Measurements from ENCODE around the gene CLEC10A.

The CLEC10A gene

DNA sequence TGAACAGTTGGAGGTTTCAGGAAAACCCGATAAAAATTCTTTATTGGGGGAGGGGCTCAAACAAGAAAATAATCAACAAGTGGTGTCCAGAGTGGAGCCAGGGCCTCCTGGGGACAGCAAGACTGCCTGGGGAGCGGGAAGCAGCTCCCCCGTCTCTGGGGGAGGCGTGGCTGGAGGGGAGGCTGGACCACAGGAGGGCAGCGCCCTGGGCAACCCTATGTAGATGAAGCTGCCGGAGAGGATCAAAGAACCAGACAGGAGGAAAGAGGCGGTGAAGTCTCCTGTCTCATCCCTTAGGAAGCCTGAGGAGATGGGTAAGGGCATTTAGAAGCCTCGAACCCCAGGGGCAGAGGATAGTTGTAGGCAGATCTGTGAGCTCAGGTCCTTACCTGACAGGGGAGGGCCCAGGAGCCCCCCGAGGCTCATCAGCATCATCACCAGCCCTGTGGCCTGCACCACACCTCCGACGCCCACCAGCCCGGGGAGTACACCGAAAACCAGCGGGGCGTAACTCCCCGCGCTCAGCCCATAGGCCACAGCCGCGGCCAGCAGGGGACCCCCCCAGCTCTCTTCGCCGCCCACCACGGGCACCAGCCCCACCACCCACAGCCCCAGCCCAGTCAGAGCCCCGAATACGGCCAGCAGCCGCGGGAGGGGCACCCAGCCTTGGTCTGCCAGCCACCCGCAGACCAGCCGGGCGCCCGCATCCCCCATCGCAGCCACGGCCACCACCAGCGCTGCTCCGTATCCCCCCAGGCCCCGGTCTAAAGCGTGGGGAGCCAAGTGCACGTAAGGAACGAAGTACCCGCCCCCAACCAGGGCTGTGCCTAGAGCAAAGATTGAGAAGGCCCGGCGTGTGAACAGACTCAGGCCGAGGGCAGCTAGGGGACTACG lies 38.2 kb downstream of the CLEC10A start:
- no peaks in the 10 kb centered on the region for H3K9me3 Mint-ChIP-seq
- peaks cover 4% of the 10 kb centered on the region for H3K36me3 Mint-ChIP-seq (ENCODE audit: insufficient read depth)
- peak overlapping the region; percentile 82 for H3K4me3 Mint-ChIP-seq
- DNase-seq (ENCODE audit: low spot score in 2 of 2) (peak in 1 of 2 donors; percentile 28), ATAC-seq (replicated peaks; ENCODE audit: extremely low read depth, poor library complexity, severe bottlenecking) (peak; percentile 35)
- no peaks in the 10 kb centered on the region for H3K27me3 Mint-ChIP-seq
- H3K27ac Mint-ChIP-seq (ENCODE audit: low read depth) = peak overlapping the region; percentile 94
- H3K4me1 Mint-ChIP-seq = peaks cover 47% of the 10 kb centered on the region

DNA sequence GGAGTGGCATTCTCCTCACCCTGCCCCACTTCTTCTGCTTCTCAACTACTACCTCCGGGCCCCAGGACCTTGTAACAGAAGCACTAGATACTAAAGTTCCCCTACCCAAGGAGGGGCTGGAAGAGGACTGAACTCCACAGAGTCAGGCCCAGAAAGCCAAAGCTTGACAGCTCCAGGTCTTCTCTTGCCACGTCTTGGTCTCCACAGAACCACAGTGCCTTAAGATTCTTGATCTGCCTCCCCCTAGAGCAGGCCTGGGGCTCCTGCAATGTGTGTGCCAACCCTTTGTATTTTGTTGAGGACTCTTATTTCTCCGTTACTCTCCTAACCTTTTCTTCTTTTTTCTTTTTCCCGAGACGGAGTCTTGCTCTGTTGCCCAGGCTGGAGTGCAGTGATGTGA lies 40.2 kb downstream of the CLEC10A start:
- no peaks in the 10 kb centered on the region for H3K9me3 Mint-ChIP-seq
- H3K27me3 Mint-ChIP-seq = no peaks in the 10 kb centered on the region
- no peak overlapping the region for H3K27ac Mint-ChIP-seq (ENCODE audit: low read depth)
- H3K36me3 Mint-ChIP-seq (ENCODE audit: insufficient read depth) = peaks cover 8% of the 10 kb centered on the region
- ATAC-seq (replicated peaks; ENCODE audit: extremely low read depth, poor library complexity, severe bottlenecking) (no peak), DNase-seq (ENCODE audit: low spot score in 2 of 2) (no peak)
- H3K4me3 Mint-ChIP-seq = no peak overlapping the region
- peaks cover 54% of the 10 kb centered on the region for H3K4me1 Mint-ChIP-seq

DNA sequence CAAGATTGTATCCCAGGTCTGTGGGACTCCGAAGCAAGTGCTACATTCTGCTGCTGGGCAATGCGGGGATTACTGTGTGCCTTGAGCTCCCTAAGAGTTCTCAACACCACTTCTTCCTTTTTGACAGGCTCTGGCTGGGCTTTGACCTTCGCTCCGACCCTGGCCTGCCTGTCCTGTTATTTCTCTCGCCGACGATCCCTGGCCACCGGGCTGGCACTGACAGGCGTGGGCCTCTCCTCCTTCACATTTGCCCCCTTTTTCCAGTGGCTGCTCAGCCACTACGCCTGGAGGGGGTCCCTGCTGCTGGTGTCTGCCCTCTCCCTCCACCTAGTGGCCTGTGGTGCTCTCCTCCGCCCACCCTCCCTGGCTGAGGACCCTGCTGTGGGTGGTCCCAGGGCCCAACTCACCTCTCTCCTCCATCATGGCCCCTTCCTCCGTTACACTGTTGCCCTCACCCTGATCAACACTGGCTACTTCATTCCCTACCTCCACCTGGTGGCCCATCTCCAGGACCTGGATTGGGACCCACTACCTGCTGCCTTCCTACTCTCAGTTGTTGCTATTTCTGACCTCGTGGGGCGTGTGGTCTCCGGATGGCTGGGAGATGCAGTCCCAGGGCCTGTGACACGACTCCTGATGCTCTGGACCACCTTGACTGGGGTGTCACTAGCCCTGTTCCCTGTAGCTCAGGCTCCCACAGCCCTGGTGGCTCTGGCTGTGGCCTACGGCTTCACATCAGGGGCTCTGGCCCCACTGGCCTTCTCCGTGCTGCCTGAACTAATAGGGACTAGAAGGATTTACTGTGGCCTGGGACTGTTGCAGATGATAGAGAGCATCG lies 41.8 kb downstream of the CLEC10A start:
- no peaks in the 10 kb centered on the region for H3K27me3 Mint-ChIP-seq
- no peak overlapping the region for H3K27ac Mint-ChIP-seq (ENCODE audit: low read depth)
- H3K4me3 Mint-ChIP-seq = peak overlapping the region; percentile 22
- H3K36me3 Mint-ChIP-seq (ENCODE audit: insufficient read depth) = peaks cover 8% of the 10 kb centered on the region
- peaks cover 64% of the 10 kb centered on the region for H3K4me1 Mint-ChIP-seq
- ATAC-seq (replicated peaks; ENCODE audit: extremely low read depth, poor library complexity, severe bottlenecking) (no peak), DNase-seq (ENCODE audit: low spot score in 2 of 2) (no peak)
- H3K9me3 Mint-ChIP-seq = no peaks in the 10 kb centered on the region

DNA sequence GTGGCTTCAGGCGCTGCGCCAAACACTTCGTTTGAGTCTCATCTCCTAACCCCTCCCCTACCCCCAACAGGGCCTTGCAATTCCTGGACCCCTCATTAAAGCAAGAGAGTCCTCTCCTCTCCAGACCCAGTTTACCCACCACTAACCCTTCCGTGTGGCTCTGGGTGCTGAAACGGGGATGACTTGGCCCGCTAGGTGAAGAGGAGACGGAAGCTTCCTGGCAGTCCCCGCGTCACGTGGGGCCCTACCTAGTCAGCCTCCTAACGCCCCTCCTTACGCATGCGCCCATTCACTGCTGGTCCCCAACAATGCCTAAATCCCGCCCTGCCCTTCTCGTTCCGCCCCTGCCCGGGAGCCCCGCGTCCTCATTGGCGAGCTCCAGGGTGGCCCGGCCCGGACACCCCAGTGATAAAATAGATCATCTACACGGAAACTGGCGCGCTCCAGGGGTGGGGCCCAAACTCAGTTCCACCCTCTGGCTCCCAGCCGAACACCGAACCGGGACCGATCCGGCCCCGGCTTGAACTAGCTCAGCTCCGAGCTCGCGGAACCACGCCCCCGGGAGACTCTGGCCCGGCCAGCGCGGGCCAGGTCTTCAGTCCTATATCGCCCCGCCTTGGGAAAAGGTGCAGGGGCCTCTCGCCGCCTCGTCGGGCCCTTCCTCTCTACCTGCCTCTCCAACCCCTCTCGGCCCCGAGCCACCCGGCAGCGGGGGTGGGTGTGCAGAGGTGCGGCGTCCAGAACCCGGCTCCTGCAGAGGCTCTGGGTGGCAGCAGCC lies 44.3 kb downstream of the CLEC10A start, which contains the start of gene SLC16A13:
Gene SLC16A13, plus strand, starts transcription at position 425 of the 778 bp plus-strand sequence. CDS start 368 bp downstream, outside the sequence.
- peaks cover 6% of the 10 kb centered on the region for H3K36me3 Mint-ChIP-seq (ENCODE audit: insufficient read depth)
- peak within 1 kb of the TSS; percentile 94 for H3K27ac Mint-ChIP-seq (ENCODE audit: low read depth)
- DNase-seq (ENCODE audit: low spot score in 2 of 2) (peak; percentile 94 to 97), ATAC-seq (replicated peaks; ENCODE audit: extremely low read depth, poor library complexity, severe bottlenecking) (peak; percentile 92)
- H3K27me3 Mint-ChIP-seq = no peaks in the 10 kb centered on the region
- H3K4me1 Mint-ChIP-seq = peaks cover 59% of the 10 kb centered on the region
- peak within 1 kb of the TSS; percentile 91 for H3K4me3 Mint-ChIP-seq
- H3K9me3 Mint-ChIP-seq = no peaks in the 10 kb centered on the region

DNA sequence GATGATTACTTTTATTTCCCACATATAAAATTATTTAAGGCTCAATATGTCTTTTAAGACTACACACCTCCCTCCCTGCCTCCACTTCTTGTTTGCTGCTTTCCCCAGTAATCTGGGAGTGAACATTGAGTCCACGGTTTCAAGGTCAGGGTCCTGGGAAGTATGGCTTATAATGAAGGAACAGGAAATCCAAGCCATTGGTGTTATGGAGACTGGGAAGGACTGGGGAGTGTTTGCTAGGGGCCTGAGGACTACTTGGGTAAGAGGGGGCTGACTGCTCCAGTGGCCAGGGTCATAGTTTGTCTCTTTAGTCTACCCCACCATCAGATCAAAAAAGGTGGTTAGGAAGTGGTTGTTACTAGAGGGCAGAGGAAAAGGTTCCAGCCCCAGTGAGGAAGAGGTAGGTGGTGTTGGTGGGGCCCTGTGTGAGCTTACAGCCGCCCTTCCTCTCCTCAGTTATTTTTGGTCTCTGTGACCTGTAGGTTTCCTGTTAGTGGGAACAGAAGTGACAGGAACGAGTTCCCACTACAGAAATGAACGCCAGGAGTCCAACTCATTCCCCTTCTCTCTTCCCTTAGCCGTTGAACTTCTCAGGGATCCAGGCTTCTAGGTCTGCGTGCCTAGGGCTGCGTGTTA lies 45.0 kb downstream of the CLEC10A start:
- Mint-ChIP-seq H3K27me3 (no peaks in the 10 kb centered on the region), H3K9me3 (no peaks in the 10 kb centered on the region), H3K36me3 (ENCODE audit: insufficient read depth) (peaks cover 6% of the 10 kb centered on the region), H3K4me1 (peaks cover 66% of the 10 kb centered on the region), H3K4me3 (peak overlapping the region; percentile 91), H3K27ac (ENCODE audit: low read depth) (peak overlapping the region; percentile 94)
- peak in 1 of 2 donors; percentile 44 for DNase-seq (ENCODE audit: low spot score in 2 of 2)
- ATAC-seq (replicated peaks; ENCODE audit: extremely low read depth, poor library complexity, severe bottlenecking) = peak; percentile 63

DNA sequence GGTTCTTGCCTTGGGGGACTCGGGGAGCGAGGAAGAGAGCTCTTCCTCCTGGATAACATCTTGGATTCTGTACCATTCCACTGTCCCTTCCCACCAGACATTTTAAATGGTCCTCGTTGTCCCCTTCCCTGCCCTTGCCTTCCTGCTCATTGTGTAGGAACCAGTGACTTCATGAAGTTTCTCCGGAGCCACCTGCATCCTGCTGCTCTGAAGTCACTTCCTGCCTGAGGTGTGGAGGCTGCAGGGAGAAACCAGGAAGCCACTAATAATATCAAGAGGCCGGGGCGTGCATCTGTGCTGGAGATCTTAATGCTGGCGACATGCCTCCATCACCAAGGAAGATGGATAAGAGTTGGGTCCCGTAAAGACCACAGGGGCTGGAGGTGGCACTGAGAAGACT lies 50.4 kb downstream of the CLEC10A start:
- peaks cover 1% of the 10 kb centered on the region for H3K36me3 Mint-ChIP-seq (ENCODE audit: insufficient read depth)
- no peak for DNase-seq (ENCODE audit: low spot score in 2 of 2)
- H3K9me3 Mint-ChIP-seq = no peaks in the 10 kb centered on the region

DNA sequence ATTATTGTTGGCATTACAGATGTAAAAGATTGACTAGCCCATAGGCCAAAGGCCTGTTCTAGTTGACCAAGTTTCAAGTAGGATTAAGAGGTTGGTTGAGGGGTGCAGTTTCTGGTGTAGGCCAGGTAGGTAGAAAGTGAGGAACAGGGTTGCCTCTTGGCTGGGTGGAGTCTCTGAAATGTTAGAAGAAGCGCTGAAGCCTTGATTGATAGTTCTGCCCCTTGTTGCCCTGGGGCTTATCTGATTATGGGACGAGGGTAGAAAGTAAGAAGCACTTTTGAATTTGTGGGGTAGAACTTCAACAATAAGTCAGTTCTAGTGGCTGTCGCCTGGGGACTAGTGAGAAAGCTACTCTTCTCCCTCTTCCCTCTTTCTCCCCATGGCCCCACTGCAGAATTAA lies 51.0 kb downstream of the CLEC10A start:
- ATAC-seq (replicated peaks; ENCODE audit: extremely low read depth, poor library complexity, severe bottlenecking) (no peak), DNase-seq (ENCODE audit: low spot score in 2 of 2) (no peak)
- Mint-ChIP-seq H3K27ac (ENCODE audit: low read depth) (no peak overlapping the region), H3K27me3 (no peaks in the 10 kb centered on the region), H3K36me3 (ENCODE audit: insufficient read depth) (peaks cover 1% of the 10 kb centered on the region), H3K4me3 (no peak overlapping the region), H3K4me1 (peaks cover 46% of the 10 kb centered on the region), H3K9me3 (no peaks in the 10 kb centered on the region)

More for the DNA sequence above, 50.4 kb downstream of the CLEC10A start:
- H3K27ac Mint-ChIP-seq (ENCODE audit: low read depth) = peak overlapping the region; percentile 82
- H3K27me3 Mint-ChIP-seq = no peaks in the 10 kb centered on the region
- peak; percentile 54 for ATAC-seq (replicated peaks; ENCODE audit: extremely low read depth, poor library complexity, severe bottlenecking)
- H3K4me1 Mint-ChIP-seq = peaks cover 50% of the 10 kb centered on the region
- peak overlapping the region; percentile 41 for H3K4me3 Mint-ChIP-seq

DNA sequence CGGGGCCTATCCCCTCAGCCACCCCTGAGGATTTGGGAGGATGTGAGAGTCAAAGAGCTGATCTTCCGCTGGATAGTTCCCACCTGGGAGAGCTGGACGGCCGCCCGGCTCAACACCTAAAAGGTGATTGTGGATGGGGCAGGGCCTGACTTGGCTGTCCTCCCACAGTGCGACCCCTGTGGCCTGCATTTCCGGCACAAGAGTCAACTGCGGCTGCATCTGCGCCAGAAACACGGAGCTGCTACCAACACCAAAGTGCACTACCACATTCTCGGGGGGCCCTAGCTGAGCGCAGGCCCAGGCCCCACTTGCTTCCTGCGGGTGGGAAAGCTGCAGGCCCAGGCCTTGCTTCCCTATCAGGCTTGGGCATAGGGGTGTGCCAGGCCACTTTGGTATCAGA lies 52.7 kb downstream of the CLEC10A start:
- H3K9me3 Mint-ChIP-seq = no peaks in the 10 kb centered on the region
- no peak overlapping the region for H3K27ac Mint-ChIP-seq (ENCODE audit: low read depth)
- ATAC-seq (replicated peaks; ENCODE audit: extremely low read depth, poor library complexity, severe bottlenecking) (no peak), DNase-seq (ENCODE audit: low spot score in 2 of 2) (no peak)
- H3K27me3 Mint-ChIP-seq = no peaks in the 10 kb centered on the region
- no peak overlapping the region for H3K4me3 Mint-ChIP-seq
- peaks cover 46% of the 10 kb centered on the region for H3K4me1 Mint-ChIP-seq
- peaks cover 6% of the 10 kb centered on the region for H3K36me3 Mint-ChIP-seq (ENCODE audit: insufficient read depth)

DNA sequence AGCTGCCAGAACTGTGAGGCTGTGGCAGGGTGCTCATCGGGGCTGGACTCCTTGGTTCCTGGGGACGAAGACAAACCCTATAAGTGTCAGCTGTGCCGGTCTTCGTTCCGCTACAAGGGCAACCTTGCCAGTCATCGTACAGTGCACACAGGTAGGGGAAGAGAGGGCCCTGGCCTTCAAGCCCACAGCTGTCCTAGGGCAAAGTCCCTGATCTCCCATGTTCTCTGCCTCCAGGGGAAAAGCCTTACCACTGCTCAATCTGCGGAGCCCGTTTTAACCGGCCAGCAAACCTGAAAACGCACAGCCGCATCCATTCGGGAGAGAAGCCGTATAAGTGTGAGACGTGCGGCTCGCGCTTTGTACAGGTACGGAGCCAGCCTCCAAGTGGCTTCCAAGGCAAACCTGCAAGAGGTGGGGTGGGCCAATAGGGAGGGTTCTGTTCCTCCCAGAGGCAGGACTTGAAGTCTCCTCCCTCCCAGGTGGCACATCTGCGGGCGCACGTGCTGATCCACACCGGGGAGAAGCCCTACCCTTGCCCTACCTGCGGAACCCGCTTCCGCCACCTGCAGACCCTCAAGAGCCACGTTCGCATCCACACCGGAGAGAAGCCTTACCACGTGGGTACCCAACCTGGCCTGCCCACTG lies 53.5 kb downstream of the CLEC10A start:
- Mint-ChIP-seq H3K4me1 (peaks cover 46% of the 10 kb centered on the region), H3K27ac (ENCODE audit: low read depth) (no peak overlapping the region), H3K9me3 (no peaks in the 10 kb centered on the region), H3K27me3 (no peaks in the 10 kb centered on the region), H3K36me3 (ENCODE audit: insufficient read depth) (peaks cover 6% of the 10 kb centered on the region), H3K4me3 (no peak overlapping the region)
- ATAC-seq (replicated peaks; ENCODE audit: extremely low read depth, poor library complexity, severe bottlenecking) = no peak
- no peak for DNase-seq (ENCODE audit: low spot score in 2 of 2)

DNA sequence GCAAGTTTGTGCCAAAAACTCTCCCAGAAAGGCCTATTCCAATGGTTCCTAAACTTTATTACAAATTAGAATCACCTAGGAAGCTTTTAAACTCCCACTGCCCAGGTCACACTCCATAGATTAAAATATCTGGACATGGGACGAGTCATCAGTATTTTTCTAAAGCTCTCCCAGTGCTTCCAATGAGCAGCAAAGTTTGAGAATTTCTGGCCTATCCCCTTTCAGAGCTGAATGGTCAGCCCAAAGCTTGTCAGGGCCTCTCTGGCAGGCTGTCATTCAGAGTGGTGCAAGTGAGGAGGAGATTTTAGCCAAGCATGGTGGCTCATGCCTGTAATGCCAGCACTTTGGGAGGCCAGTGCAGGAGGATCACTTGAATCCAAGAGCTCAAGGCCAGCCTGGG lies 54.8 kb downstream of the CLEC10A start:
- Mint-ChIP-seq H3K27me3 (no peaks in the 10 kb centered on the region), H3K4me3 (no peak overlapping the region), H3K9me3 (no peaks in the 10 kb centered on the region), H3K27ac (ENCODE audit: low read depth) (peak overlapping the region; percentile 79), H3K4me1 (peaks cover 47% of the 10 kb centered on the region), H3K36me3 (ENCODE audit: insufficient read depth) (peaks cover 6% of the 10 kb centered on the region)
- DNase-seq (ENCODE audit: low spot score in 2 of 2) = no peak
- ATAC-seq (replicated peaks; ENCODE audit: extremely low read depth, poor library complexity, severe bottlenecking) = no peak
